Stimulated activated CD4-positive, alpha-beta T cell treated with anti-CD3 and anti-CD28 coated beads, Interleukin-4, amount 100 ng/mL, for 48 hours (primary cell): ENCODE data around the gene TSPY8.
"Not testable (repeated sequence)": the region's sequence is repeated elsewhere in the genome, so short reads cannot be mapped to it uniquely, and the experiment has no call there.

ENCODE experiments used
- DNase-seq, 2 donors: peaks; one replicate each; pipeline ENCODE4 v3.0.0-alpha.2; 2020; ENCODE audit warnings: low read depth in 2 of 2

Gene TSPY8, protein sequence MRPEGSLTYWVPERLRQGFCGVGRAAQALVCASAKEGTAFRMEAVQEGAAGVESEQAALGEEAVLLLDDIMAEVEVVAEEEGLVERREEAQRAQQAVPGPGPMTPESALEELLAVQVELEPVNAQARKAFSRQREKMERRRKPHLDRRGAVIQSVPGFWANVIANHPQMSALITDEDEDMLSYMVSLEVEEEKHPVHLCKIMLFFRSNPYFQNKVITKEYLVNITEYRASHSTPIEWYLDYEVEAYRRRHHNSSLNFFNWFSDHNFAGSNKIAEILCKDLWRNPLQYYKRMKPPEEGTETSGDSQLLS

GRCh38 chrY:9357497-9357896 is at the start of gene TSPY8:
TSS of gene TSPY8 (plus strand) at chrY:9357797. CDS start at chrY:9357843, 46 bp downstream.
- not testable (repeated sequence) for DNase-seq

DNA sequence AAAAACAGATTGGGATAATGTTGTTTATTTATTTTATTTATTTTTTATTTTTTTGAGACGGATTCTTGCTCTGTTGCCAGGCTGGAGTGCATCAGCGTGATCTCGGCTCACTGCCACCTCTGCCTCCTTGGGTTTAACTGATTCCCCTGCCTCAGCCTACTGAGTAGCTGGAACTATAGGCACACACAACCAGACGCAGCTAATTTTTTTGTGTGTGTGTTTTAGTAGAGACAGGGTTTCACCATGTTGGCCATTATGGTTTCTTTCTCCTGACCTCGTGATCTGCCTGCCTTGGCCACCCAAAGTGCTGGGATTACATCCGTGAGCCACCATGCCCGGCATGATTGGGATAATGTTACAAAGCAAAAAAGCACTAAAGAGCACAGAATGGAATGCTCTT is 36.6 kb upstream of the TSPY8 start:
- no peak for DNase-seq

- DNase-seq = not testable (repeated sequence)
Observed at GRCh38 chrY:9337164-9337563, 20.4 kb upstream of the TSPY8 start, which contains the start of gene TSPY4. TSS of gene TSPY4 (plus strand) at chrY:9337464. CDS start at chrY:9337510, 46 bp downstream.

- DNase-seq = not testable (repeated sequence)
Observed at GRCh38 chrY:9396527-9396926, 38.9 kb downstream of the TSPY8 start.

DNA sequence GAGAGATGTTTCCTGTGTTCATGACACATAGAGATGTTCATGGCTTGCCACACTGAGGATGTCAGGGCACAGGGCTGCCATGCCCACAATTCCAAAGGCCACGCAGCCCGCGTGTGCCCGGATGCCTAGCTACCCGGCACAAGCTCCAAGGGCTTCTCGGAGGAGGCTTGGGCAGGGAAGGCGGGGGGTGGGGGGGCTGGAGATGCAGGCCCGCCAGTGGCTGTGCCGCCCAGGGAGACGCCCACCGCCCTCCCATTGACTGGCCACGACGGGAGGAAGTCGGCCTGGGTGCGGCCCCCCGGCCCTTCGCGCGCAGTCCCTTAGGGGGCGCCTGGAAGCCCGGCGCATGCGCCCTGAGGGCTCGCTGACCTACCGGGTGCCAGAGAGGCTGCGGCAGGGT is 40.5 kb downstream of the TSPY8 start, which contains the start of gene TSPY3:
TSPY3 (plus strand) TSS at position 301 of the 400 bp plus-strand sequence; CDS start at position 347, 46 bp downstream.
- DNase-seq = not testable (repeated sequence)
